Measurements from ENCODE around the gene CLCA2.

- TF ChIP-seq POLR2AphosphoS5 (IDR thresholded peaks at IDR 0.05), result no peak
- TF ChIP-seq CTCF (IDR thresholded peaks at IDR 0.05 in 8 of 11, conservative IDR thresholded peaks at IDR 0.05 in 3 of 11), result no peak
- no peak for TF ChIP-seq POLR2A (IDR thresholded peaks at IDR 0.05)
Measured at GRCh38 chr1:86421601-86422280, 2.2 kb upstream of the CLCA2 start.
